ENCODE data around the gene LRGUK.
"Not testable (repeated sequence)": the region's sequence is repeated elsewhere in the genome, so short reads cannot be mapped to it uniquely, and the experiment has no call there.

Gene LRGUK

DNA sequence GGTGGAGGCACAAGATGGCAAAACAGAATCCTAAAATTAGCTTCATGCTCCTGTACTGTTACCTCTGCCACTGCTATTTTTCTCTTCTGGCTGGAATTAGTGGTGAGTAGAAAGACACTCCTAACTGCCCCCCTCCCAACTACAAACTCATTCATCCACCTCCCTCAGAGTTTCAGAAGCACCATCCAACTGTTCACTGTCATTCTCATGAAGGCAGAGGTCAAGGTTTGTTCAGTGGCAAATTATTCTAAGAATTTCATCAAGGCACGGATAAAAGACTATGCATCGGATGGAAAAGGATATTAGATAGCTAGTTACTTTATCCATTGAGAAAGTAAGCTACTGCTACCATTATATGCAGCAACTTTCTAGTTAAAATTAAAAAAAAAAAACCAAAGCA lies 59.7 kb downstream of the LRGUK start:
- no peak for DNase-seq

DNA sequence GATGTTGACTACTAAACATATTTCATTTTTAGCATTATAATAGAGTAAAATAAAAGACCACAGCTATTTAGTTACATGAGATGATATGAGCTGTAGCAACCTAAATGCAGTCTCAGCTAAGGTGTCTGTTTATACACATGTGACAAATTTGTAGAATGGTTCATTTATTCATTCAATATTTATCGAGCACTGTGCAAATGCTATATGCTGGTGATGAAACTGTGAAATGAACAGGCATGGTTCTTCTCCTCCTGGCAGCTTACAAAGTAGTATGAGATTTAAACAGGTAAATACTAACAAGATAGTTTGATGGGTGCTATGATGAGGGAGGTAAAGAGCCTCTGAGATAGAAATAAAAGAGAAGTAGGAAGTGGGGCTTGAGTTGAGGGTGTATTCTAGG lies 60.8 kb downstream of the LRGUK start:
- DNase-seq = no peak

DNA sequence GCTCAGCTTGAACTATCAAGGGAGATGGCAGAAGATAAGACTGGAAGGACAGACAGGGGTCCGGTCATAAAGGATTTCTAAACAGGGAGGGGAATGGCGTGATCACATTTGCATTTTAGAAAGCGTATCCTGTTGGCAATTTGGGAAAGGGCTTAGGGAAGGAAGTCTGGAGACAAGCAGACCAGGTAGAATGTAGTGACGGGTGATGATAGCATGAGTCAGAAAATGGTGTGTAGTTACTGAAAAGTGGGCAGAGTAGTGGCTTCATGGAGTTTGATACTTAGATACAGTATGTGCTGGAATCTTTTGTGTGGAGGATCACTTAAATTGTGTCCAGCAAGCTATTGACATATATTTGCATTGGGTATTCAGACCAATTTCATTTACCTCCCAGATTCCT lies 61.2 kb downstream of the LRGUK start:
- no peak for DNase-seq

DNA sequence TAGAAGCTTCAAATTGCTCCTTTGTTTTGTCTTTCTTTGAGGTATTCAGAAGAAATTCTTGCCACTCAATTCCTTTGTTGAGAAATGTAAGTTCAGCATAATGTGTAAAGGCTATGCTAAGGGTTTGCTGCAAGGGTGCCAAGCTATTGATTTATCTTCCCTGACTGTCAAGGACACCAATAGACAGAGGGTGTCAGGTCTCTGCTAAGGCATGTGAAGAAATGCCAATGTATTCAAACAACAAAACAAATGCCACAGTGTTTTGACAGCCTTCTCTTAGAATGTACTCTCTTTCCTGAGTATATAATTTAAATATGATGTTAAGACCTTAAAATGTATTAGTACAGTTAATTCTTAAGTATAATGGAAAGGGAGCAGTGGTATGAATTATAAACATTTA lies 62.4 kb downstream of the LRGUK start:
- DNase-seq = no peak

DNA sequence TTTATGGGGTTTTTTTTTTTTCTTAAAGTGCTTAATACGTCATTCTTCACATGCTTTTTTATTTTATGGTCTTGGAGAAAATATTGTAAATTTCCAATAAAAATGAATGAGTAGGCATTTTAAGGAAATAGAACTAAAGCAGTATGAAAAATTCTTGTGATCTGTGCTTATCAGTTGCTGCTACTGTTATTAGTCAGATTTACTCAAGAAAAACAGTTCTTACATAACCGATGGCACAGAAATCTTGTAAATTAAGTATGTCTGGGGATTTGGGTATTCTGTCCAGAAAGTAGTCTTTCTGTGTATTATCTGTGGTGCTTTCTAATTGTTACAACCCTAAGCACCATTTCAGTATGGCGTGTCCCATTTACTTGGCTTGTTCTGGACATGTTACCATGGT lies 64.7 kb downstream of the LRGUK start:
- DNase-seq = no peak

DNA sequence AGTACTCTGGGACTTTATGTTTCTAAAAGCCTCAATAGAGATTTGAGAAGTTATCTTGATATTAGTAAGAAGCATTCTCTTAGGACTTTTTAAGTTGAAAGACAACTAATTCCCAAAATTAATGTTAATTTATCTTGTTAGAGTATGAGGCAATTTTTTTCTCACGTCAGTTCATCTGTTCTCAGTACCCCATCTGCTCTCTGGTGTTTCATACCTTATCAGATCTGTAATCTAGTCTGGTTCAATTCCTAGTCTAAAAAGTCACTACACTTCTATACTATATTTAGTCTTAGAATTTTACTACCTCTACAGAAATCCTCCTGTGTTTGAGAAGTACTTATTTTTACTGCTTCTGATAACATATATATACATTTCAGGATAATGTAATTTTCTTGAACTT lies 66.1 kb downstream of the LRGUK start:
- DNase-seq = no peak

DNA sequence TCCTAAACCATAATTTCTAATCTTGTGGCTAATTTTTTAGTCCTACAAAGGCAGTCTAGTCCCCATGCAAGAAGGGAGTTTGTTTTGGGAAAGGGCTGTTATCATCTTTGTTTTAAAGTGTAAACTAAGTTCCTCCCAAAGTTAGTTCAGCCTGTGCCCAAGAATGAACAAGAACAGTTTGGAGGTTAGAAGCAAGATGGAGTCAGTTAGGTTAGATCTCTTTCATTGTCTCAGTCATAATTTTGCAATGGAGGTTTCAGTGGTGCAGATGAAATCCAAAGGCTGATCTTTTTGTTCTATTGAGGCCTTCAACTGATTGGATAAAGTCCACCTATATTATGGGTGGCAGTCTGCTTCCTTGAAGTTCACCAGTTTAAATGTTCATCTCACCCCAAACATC lies 68.1 kb downstream of the LRGUK start:
- no peak for DNase-seq

DNA sequence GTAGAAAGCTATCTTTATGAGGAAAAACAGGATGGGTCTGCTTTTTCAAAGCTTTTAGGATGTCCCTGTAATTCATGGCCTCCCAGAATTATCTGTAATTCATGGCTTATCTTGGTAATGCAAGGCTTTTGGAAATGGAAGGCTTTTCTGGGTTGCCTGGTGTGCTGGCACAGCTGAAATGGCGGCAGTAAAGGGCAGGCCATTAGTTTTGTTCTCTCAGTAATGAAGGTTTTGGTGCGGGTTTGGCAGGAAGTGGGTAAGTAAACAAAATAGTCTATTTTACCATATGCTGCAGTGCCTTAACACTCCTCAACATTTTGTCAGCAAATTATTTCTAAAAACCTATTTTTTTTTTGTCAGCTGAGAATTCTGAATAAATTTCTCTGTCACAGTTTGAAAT lies 69.3 kb downstream of the LRGUK start:
- no peak for DNase-seq

DNA sequence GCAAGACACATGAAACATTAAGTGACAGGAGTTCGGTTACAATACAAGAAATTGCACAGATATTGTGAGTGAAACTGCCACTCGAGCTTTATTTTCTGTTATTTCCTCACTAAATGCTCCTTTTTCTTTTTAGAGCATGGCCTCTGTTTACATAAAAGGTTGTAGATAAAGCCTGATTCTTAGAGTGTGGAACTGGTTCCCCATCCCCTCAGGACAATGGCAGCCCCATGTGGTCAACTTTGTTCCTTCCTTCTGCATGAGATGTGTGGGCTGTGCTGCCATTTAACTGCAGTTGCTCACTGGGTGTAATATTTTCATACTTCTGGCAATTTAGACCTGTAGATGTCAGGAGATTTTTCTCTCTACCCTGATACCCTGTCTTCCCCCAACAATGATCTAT lies 70.2 kb downstream of the LRGUK start:
- DNase-seq = no peak

DNA sequence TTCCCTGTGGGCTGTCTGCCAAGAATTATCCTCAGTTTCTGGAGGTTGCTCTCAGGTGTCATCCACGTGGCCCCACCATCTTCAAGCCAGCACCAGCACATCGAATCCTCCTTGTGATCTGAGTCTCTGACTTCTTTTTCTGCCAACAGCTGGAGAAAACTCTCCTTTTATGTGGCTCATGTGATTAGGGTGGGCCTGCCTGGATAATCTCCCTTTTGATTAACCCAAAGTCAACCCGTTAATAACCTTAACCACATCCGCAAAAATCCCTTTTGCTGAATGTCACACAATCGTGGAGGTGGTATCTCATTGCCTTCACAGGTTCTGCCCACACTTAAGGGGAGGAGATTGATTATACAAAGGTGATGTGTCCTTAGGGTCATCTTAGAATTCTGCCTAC lies 73.8 kb downstream of the LRGUK start:
- no peak for DNase-seq

DNA sequence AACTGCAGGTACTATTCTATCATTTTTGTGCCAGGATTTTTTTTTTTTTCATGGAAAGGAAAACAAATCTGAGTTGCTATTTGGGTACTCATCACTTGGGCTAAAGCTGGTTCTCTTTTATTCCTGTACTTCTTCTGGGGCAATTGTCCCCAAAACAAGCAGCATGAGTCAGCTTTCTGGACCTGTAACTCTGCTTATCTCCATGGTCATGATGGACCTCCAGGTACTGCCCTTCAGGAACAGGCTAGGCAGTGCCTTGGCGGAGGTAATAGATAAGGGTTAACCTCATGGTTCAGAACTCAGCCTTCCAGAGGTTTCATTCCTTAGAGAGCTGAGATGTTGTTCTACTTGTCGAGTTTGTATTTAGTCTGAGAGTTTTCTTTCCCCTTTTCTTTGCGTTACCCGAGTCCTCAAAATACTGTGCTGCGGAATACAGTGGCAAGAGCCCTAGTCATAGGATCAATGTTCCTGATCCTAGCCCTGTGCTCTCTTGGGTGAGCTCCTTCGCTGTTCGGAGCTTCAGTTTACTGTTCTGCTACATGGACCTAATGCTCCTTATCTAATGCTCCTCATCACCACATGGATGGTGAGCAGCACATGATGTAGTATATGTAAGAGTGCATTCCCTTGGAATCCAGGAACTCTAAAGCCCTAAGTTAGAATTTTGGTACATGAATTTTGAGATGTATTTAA lies 74.6 kb downstream of the LRGUK start:
- no peak for DNase-seq

DNA sequence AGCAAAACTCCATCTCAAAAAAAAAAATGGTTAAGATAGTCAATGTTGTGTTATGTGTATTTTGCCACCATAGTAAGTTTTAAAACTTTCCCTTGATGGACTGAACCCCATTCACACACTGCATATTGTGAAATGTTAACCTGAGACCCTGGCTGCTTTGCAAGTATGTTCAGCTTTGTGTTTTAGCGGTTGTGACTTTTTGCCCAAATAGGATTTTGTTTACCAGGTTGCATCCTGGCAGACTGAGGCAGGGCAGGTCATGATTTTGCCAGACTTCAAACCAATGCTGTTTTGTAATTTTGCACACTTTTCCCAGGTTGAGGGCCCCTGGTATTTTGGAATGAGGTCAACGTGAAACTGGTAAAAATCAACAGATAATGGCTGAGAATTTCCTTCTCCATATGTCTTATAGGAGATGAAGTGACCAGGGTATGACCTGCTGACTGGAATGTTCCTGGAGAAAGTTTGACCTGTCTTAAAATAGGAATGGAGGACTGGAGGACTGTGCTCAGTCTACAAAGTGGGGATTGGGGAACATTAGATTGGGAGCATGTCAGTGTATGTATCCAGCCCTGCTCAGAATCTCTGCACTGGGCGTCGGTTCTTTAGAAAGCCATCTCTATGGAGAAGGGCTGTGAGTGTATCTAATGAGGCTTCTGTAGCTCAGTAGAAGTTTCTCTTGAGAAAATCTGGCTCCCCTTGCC lies 76.2 kb downstream of the LRGUK start:
- DNase-seq = no peak

DNA sequence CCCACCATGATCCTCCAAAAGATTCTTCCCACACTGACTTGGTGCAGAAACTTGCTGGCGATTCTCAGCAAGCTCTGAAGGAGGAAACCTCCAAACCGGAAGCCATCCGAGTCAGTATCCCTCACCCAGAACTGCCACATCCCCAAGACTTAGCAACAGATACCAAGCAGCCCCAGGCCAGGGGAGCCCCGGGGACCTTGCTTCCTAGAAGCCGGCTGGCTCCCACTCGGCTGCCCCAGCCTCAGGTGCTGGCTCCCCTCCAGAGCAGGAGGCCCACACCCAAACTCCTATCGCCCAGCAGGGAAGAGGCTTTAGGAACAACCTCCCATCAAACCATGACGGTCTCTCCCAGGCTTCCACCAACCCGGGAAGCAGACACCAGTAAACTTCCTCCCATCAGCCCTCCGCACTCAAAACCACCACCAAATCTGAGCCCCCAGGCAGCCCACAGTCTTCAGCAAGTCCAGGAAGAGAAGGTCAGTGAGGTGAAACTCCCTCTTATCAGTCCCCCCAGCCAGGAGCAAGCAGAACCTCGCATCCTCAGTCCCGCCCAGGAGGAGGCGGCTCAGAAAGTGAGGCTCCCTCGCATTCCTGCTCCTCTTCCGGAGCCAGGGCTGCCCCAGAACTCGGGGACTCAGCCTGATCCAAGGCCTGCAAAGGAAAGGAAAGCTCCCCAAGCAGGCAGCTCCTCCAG lies 82.3 kb downstream of the LRGUK start:
- no peak for DNase-seq

DNA sequence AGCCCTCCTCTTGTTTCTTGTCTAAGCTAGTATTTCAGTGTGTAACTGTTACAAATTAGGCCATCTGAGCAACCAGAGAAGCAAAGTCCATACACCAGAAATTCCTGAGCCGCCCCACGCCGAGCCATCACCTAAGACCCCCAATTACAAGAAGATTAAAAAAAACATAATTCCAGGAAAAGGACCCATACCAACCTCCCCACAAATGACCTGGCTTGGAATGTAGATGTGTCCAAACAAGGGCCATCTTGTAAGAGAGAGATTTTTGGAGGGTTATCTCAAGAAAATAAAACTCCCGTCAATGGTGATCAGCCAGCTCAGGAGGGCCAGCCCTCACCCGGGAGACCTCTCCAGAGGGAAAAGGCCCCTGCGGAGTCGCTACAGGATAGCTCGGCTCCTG lies 83.1 kb downstream of the LRGUK start:
- DNase-seq = no peak

DNA sequence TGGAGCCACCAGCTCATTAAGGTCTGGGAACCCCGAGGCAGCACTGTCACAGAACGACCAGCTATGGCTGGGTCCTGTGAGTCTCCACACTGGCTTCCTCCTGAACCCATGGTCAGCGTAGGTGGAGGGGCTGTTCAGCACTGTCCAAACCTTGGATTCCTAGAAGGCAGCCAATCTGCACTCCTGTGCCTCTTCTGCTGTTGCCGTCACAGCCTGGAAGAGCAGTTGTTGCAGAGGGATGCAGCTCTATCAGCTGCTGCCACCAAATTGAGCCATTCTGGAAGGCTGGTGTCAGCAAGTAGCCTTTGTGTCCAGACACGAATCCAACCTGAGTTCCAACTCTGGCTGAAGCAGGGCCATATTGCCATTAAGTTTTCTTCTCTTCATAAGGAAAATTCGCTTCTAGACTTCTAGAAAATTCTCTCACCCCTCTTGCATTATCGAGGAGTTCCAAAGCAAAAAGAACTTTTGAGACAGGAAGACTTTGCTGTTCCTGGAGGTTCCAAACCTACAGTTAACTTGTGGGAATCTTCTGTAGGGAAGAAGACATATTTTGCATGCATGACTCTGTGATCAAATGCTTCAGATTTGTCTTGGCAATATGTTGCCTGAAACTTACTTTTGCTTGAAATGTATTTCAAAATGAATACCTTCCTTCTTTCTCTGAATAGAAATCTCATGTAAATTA lies 84.0 kb downstream of the LRGUK start:
- DNase-seq = no peak

DNA sequence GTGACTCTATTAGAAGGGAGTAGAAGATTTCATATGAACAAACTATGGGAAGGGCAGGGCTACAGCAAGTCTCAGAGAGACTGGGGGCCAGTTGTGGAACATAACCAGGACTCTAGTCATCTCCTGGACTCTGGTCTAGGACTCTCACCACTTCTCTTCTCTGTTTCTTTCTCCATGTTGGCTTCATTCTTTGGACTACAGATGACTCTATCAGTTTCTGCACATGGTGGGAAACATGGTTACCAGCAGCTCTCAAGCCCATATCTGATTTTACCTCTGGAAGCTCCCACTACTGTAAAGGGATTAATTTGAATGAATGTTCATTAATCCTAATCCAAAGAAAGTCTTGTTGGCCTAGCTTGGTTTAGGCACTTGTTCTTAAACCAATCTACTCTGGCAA lies 84.7 kb downstream of the LRGUK start:
- no peak for DNase-seq

DNA sequence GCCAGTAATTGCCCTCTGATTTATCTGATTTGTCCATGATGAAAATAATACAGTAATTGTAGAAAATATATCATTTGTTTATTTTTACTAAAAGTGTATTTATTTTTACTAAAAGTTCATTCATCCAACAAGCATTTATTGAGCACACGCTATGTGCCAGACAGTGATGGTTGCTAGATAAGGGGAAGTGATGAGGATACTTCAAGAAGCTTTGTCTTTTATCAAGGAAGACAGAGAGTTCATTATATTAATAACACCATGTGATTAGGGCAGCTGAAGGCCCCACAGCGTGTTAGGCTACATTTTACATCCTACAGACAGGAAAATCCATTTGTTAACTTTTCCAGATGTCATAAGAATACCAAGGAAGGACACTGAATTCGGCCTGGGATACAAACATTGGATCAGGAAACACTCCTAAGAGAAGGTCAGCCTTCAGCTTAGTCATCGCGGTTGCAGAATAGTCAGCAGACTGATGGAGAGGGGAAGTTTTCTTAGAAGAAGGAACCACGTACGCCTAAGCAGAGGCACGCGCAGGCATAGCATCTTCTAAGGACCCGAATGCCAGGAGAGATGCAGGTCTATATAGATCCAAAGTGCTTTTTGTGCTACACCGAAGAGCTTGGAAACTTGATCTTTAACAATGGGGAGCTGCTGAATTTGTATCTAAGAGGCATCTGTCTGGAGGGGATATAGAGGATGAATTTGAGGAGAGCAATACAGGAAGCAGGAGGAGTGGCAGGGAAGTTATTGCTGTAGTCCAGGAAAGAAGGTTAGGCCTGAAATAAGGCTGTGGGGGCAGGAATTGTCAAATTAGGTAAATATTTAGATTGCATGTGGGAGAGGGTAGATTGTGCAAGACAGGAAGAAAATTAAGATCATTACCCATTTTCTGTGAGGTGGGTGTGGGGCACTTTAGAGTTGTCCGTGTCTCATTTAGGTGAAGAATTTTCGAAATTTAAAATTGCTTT lies 85.7 kb downstream of the LRGUK start:
- DNase-seq = no peak

DNA sequence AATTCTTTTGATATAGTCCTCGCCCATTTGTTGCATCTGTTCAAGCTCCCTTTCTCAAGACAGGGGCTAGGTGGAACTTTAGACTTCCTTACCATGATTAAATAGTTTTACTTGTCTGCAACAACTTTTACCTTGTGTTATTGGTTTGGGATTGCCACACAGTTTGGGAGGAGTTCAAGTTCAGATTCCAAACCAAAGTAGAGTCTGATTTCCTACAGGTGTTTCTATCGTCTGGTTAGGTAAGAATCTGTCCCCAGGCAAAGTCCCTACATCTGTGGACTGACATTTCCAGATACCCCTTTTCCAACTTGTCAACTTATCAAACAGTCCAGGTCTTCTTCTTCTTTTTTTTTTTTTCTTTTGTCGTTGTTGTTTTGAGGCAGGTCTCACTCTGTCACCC lies 93.1 kb downstream of the LRGUK start:
- DNase-seq = no peak

DNA sequence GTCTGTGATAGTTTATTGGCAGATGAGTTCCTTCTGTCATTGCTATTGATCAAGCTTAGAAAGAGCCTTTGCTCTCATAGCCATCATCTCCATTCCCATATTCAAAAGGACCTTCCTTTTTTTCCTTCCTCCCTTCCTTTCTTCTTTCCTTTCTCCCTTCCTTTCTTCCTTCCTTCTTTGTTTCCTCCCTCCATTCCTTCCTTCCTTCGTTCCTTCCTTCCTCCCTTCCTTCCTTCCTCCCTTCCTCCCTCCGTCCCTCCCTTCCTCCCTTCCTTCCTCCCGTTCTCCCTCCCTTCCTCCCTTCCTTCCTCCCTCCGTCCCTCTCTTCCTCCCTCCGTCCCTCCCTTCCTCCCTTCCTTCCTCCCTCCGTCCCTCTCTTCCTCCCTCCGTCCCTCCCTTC lies 104.2 kb downstream of the LRGUK start:
- not testable (repeated sequence) for DNase-seq

DNA sequence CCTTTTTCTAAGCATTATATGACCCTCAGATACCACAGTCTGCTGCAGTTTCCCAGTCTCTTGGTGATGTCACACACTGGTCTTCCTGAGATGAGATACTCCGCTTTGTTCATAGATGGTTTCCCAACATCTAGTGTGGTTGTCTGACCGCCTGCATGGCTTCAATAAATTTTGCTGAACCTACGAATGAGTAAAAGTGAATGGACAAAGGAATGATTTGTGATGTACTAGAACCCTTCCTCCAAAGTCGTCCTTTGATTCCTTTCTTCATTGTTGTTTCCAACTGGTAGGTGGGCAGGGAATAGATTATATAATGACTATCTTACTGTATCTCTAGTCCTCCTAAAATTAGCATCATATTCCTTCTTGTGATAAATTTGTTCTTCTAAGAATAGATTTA lies 107.1 kb downstream of the LRGUK start:
- no peak for DNase-seq

DNA sequence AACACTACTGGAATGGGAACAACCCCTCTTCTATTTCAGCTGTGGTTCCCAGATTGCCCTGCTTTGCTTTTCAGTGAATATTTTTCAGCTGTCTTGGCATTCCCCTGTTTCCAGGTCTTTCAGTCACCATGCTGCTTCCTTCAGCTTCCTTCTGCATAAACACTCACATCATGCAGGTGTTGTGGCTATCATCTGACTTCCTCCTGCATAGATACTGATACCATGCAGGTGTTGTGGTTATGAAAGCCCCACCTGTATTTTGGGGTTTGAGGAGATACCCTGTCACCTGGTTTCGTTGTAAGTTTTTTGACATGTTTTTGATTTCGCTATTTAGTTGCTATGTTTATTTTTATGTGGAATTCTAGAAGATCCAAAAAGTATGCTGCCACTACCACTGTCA lies 118.1 kb downstream of the LRGUK start:
- DNase-seq = no peak

DNA sequence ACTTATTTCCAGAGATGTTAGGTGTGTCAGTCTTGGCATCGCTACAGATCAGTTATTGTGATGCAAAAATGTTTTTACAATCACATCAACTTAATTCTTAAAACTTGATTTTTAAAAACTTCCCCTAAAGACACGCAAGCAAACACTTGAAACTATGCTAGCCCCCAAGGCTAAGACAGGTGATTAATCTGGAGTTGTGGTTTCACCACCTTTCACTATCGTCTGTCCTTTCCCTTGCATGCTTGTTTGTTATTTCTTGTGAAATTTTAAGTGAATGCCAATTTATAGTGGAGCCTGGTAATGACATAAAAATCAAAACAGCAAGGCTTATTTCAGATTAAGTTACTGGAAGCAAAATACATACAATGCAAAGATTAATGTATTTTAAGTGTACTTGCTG lies 119.2 kb downstream of the LRGUK start:
- DNase-seq = no peak

All from T-helper 1 cell (primary cell).